K562 (cell line): Measurements from ENCODE around the gene CPED1. TPM values are rescaled to one million over a fixed set of nuclear protein-coding genes. Genes with fewer than 3 reads are reported as not detected.

Experiments
- CREB5 ChIP-seq: fragments of 250-450 bp; sonication (Bioruptor Pico); IDR thresholded peaks from 2 replicates; pipeline ENCODE4 v1.5.0; 2020; ENCODE audit warnings: mild to moderate bottlenecking
- FOXM1 ChIP-seq, 2 experiments: fragments of 450-650 bp in 1 of 2; sonication (generic) in 1 of 2; formaldehyde crosslinking in 1 of 2; IDR thresholded peaks; 2 replicates each; pipeline versions ENCODE4 v1.6.1 to v1.9.0; 2017 to 2022; ENCODE audit warnings: low read depth in 2 of 2, mild to moderate bottlenecking in 2 of 2, missing genetic modification reagents in 1 of 2, moderate library complexity in 1 of 2
- HEY1 ChIP-seq: fragments of 250-450 bp; sonication (Bioruptor Pico); IDR thresholded peaks from 2 replicates; pipeline ENCODE4 v1.5.0; 2020; ENCODE audit warnings: mild to moderate bottlenecking, moderate library complexity, borderline replicate concordance
- NCOA2 ChIP-seq, 2 experiments: fragments of 450-650 bp; IDR thresholded peaks; 2 replicates each; pipeline ENCODE4 v1.6.1; 2018; ENCODE audit warnings: mild to moderate bottlenecking in 2 of 2, moderate library complexity in 1 of 2; ENCODE audit not compliant: partially characterized antibody in 2 of 2
- PRDM10 ChIP-seq: fragments of 450-650 bp; IDR thresholded peaks from 2 replicates; pipeline ENCODE4 v1.6.1; 2018; ENCODE audit not compliant: partially characterized antibody
- TEAD2 ChIP-seq: fragments of 450-650 bp; IDR thresholded peaks from 2 replicates; pipeline ENCODE4 v1.6.1; 2016; ENCODE audit warnings: missing genetic modification characterization, control low read depth, missing compliant biosample characterization
- ZFP1 ChIP-seq: fragments of 450-650 bp; formaldehyde crosslinking; IDR thresholded peaks from 2 replicates; pipeline ENCODE4 v1.4.0; 2020; ENCODE audit warnings: mild to moderate bottlenecking, mixed read lengths
- ZKSCAN1 ChIP-seq: fragments of 150-350 bp; IDR thresholded peaks from 2 replicates; pipeline ENCODE4 v1.6.1; 2016; ENCODE audit warnings: low read depth, low read length
- ZNF316 ChIP-seq: fragments of 450-650 bp; IDR thresholded peaks from 2 replicates; pipeline ENCODE4 v1.6.1; 2016
- polyA plus RNA-seq, 8 experiments: library from polyadenylated mRNA; depleted of rRNA in 4 of 8; stranded (reverse) in 5 of 8; unstranded in 3 of 8; fragments of >200 nt; fragmentation: Nextera tagmentation in 2 of 8; fragmentation: Illumina TruSeq in 1 of 8; extraction: Ambion mirVana in 2 of 8; extraction: Trizol in 1 of 8; gene quantifications; 2 replicates each; pipeline versions ENCODE4 v1.2.1 to v1.2.3, GENCODE V29; 2011 to 2014; ENCODE audit warnings: inconsistent platforms in 1 of 8, missing spikeins in 1 of 8
- total RNA-seq, 7 experiments: library from RNA; depleted of rRNA in 6 of 7; stranded (reverse); fragments of >200 nt in 6 of 7; fragmentation: Illumina TruSeq in 2 of 7; extraction: Trizol in 2 of 7; gene quantifications; 2 replicates each; pipeline versions ENCODE4 v1.2.1 to v1.2.3, GENCODE V29; 2011 to 2021; ENCODE audit warnings: low replicate concordance in 1 of 7
- TF ChIP-seq, protein P1 (sequence below): fragments of 250-450 bp; sonication (Bioruptor Pico); IDR thresholded peaks from 2 replicates; pipeline ENCODE4 v1.5.0; 2021; ENCODE audit warnings: mild to moderate bottlenecking, moderate library complexity
- TF ChIP-seq, protein P2 (sequence below): fragments of 250-450 bp; sonication (Bioruptor Pico); IDR thresholded peaks from 2 replicates; pipeline ENCODE4 v1.5.0; 2020; ENCODE audit warnings: mild to moderate bottlenecking, borderline replicate concordance
- TF ChIP-seq, protein P3 (sequence below), 3 experiments: IDR thresholded peaks in 2 of 3; conservative IDR thresholded peaks in 1 of 3; 2 replicates each; pipeline ENCODE4 v1.5.1; 2011 to 2012; ENCODE audit warnings: low read length in 3 of 3, mild to moderate bottlenecking in 3 of 3, control low read depth in 2 of 3, improper control_type of control experiment in 1 of 3, inconsistent platforms in 1 of 3, low read depth in 1 of 3, mixed read lengths in 1 of 3, moderate library complexity in 1 of 3; ENCODE audit not compliant: insufficient read depth in 2 of 3

Gene CPED1
- total and polyA plus RNA-seq, 9 of the 15 experiments (the other 6 are each of a cell fraction or from before 2014, with no cell fraction given) = 195 to 393 (median 290) TPM

- TF ChIP-seq, protein P1, sequence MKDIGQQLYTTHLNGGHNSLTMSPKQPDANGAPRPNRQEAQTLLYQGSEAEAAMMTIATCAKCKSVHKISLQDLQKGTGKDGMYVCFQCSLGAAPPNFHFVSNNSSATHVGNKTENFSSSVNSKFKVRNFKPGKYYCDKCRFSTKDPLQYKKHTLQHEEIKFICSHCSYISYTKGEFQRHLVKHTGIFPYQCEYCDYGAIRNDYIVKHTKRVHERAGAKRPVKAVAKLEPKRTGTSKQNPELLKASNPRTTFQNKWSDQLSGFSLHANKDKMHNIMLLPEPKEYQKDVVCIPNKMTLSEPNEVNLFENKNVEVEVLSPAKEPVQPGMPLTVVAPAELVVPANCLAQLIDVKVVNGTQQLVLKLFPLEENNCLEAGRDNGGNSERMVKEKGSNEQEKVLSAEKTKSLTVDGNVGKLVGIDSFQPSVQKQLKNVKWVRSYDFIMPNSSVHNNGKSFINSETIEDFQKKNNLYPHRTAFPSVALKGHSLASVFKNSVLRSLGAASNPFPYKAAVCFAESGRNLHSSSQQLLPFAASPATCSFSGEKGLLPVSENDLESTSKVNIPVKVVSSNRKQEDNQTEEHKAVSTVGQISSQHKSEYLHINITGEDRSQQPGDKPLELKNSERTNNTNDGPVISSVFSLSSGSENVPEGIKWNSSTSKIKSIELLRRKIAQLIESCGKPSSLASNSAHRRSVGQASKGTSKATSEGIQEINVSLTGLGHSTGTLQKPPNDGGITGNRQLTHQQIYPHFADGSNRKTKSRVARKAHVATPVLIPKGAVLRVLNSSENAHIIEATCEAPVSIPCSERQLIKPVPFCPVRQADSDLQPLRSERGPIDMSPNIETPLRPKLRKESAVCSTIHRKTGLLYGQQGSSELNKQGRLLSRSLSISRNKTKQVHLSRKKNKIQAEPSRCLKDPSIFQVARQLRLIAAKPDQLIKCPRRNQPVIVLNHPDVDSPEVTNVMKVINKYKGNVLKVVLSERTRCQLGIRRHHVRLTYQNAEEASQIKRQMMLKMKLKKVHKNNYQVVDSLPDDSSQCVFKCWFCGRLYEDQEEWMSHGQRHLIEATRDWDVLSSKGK (CRISPR knock-in tag) = no peak
- TF ChIP-seq CREB5 (CRISPR knock-in tag) (no peak), TEAD2 (tag) (no peak), ZNF316 (no peak), NCOA2 (IDR thresholded peaks at IDR 0.05; ENCODE audit: partially characterized antibody in 2 of 2) (peak in 1 of 2 experiments; percentile 29), HEY1 (CRISPR knock-in tag) (no peak; the same call in 1 of the 2 replicates), FOXM1 (IDR thresholded peaks at IDR 0.05; ENCODE audit: low read depth) (peak; percentile 49; the same call in 1 of the 2 replicates), FOXM1 (CRISPR knock-in tag; IDR thresholded peaks at IDR 0.05; ENCODE audit: low read depth) (no peak), ZKSCAN1 (no peak), PRDM10 (no peak), ZFP1 (CRISPR knock-in tag) (no peak)
- TF ChIP-seq, protein P2, sequence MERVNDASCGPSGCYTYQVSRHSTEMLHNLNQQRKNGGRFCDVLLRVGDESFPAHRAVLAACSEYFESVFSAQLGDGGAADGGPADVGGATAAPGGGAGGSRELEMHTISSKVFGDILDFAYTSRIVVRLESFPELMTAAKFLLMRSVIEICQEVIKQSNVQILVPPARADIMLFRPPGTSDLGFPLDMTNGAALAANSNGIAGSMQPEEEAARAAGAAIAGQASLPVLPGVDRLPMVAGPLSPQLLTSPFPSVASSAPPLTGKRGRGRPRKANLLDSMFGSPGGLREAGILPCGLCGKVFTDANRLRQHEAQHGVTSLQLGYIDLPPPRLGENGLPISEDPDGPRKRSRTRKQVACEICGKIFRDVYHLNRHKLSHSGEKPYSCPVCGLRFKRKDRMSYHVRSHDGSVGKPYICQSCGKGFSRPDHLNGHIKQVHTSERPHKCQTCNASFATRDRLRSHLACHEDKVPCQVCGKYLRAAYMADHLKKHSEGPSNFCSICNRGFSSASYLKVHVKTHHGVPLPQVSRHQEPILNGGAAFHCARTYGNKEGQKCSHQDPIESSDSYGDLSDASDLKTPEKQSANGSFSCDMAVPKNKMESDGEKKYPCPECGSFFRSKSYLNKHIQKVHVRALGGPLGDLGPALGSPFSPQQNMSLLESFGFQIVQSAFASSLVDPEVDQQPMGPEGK (CRISPR knock-in tag) = no peak
- TF ChIP-seq, protein P3, sequence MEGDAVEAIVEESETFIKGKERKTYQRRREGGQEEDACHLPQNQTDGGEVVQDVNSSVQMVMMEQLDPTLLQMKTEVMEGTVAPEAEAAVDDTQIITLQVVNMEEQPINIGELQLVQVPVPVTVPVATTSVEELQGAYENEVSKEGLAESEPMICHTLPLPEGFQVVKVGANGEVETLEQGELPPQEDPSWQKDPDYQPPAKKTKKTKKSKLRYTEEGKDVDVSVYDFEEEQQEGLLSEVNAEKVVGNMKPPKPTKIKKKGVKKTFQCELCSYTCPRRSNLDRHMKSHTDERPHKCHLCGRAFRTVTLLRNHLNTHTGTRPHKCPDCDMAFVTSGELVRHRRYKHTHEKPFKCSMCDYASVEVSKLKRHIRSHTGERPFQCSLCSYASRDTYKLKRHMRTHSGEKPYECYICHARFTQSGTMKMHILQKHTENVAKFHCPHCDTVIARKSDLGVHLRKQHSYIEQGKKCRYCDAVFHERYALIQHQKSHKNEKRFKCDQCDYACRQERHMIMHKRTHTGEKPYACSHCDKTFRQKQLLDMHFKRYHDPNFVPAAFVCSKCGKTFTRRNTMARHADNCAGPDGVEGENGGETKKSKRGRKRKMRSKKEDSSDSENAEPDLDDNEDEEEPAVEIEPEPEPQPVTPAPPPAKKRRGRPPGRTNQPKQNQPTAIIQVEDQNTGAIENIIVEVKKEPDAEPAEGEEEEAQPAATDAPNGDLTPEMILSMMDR (IDR thresholded peaks at IDR 0.05 in 2 of 3, conservative IDR thresholded peaks at IDR 0.05 in 1 of 3; ENCODE audit: insufficient read depth in 2 of 3, low read depth in 1 of 3, low read length in 3 of 3) = no peak
Observed at GRCh38 chr7:121041516-121042148, 53.1 kb downstream of the CPED1 start (continued).
